H1 (cell line): ENCODE data around the gene BRD9. TPM values are rescaled to one million over a fixed set of nuclear protein-coding genes. Genes with fewer than 3 reads are reported as not detected.

Experiments used
- CTCF ChIA-PET: fragments of 300-600 bp; sonication (Branson Sonifier 250); formaldehyde crosslinking; loops from one replicate; lab custom pipeline; 2021; ENCODE audit not compliant: partially characterized antibody; lab: Charles Lee
- POLR2A ChIA-PET: fragments of 300-600 bp; sonication (Branson Sonifier 250); formaldehyde crosslinking; loops from one replicate; lab custom pipeline; 2021; ENCODE audit warnings: inconsistent platforms; ENCODE audit not compliant: partially characterized antibody; lab: Charles Lee
- DNase-seq, 2 experiments: peaks; one replicate each; pipeline versions ENCODE4 v3.0.0 to v3.0.0-alpha.2; 2010 to 2022; ENCODE audit warnings: low spot score in 2 of 2, low read depth in 1 of 2, mixed read lengths in 1 of 2
- FAIRE-seq: peaks from 2 replicates; lab custom pipeline; 2011; peaks lifted over from hg19 to GRCh38; lab: Jason Lieb, UNC
- H2AFZ ChIP-seq: 2 replicates; pipeline ENCODE4 v1.8.1; 2012; ENCODE audit warnings: low read length, inconsistent platforms
- H2AK5ac ChIP-seq: 2 replicates; pipeline ENCODE4 v1.6.1; 2013; ENCODE audit warnings: low read depth, low read length
- H2BK120ac ChIP-seq: replicated peaks from 2 replicates; pipeline ENCODE3; 2013; ENCODE audit warnings: low read depth, low read length, inconsistent platforms
- H2BK12ac ChIP-seq: 2 replicates; pipeline ENCODE4 v1.6.1; 2013; ENCODE audit warnings: low read depth, low read length
- H2BK15ac ChIP-seq: 2 replicates; pipeline ENCODE4 v1.6.1; 2013; ENCODE audit warnings: low read length
- H2BK20ac ChIP-seq: 2 replicates; pipeline ENCODE4 v1.6.1; 2013; ENCODE audit warnings: low read length
- H2BK5ac ChIP-seq: 2 replicates; pipeline ENCODE4 v1.6.1; 2013; ENCODE audit warnings: low read depth, low read length
- H3K14ac ChIP-seq: 2 replicates; pipeline ENCODE4 v1.6.1; 2013; ENCODE audit warnings: inconsistent platforms; ENCODE audit not compliant: insufficient read length
- H3K18ac ChIP-seq: 2 replicates; pipeline ENCODE4 v1.6.1; 2013; ENCODE audit warnings: low read length; ENCODE audit errors: extremely low read depth
- H3K23ac ChIP-seq: 2 replicates; pipeline ENCODE4 v1.6.1; 2013; ENCODE audit warnings: inconsistent platforms; ENCODE audit not compliant: insufficient read length
- H3K23me2 ChIP-seq: 2 replicates; pipeline ENCODE4 v1.6.1; 2013; ENCODE audit warnings: low read depth, low read length
- H3K27ac ChIP-seq: 2 replicates; pipeline ENCODE4 v1.6.1; 2011; ENCODE audit warnings: low read depth, low read length, inconsistent platforms
- H3K27me3 ChIP-seq, 4 experiments: replicated peaks in 1 of 4; 1 replicate in 1 of 4; 2 replicates in 3 of 4; pipeline versions ENCODE4 v1.6.1 to v1.8.1; 2011 to 2013; ENCODE audit warnings: low read length in 3 of 4, mild to moderate bottlenecking in 3 of 4, inconsistent platforms in 2 of 4, mixed read lengths in 2 of 4, moderate library complexity in 1 of 4; ENCODE audit not compliant: control insufficient read depth in 3 of 4, insufficient read depth in 3 of 4; ENCODE audit errors: extremely low read depth in 1 of 4
- H3K36me3 ChIP-seq, 4 experiments: 2 replicates each; pipeline versions ENCODE4 v1.6.1 to v1.8.1; 2011 to 2013; ENCODE audit warnings: mild to moderate bottlenecking in 4 of 4, low read length in 3 of 4, moderate library complexity in 2 of 4, control low read depth in 1 of 4, inconsistent platforms in 1 of 4; ENCODE audit not compliant: insufficient read depth in 4 of 4, control insufficient read depth in 2 of 4
- H3K4ac ChIP-seq: replicated peaks from 2 replicates; pipeline ENCODE3; 2013; ENCODE audit warnings: low read length, low read depth, mixed read lengths, inconsistent platforms; ENCODE audit not compliant: insufficient read length
- H3K4me1 ChIP-seq, 4 experiments: replicated peaks in 1 of 4; 1 replicate in 1 of 4; 2 replicates in 3 of 4; pipeline versions ENCODE4 v1.6.1 to v1.8.1; 2011 to 2013; ENCODE audit warnings: low read length in 3 of 4, inconsistent platforms in 2 of 4, mixed read lengths in 1 of 4; ENCODE audit not compliant: insufficient read depth in 4 of 4, control insufficient read depth in 3 of 4
- H3K4me2 ChIP-seq, 2 experiments: 2 replicates each; pipeline versions ENCODE4 v1.6.1 to v1.8.1; 2011 to 2013; ENCODE audit warnings: low read depth in 2 of 2, low read length in 2 of 2, control low read depth in 1 of 2, inconsistent platforms in 1 of 2, mild to moderate bottlenecking in 1 of 2; ENCODE audit not compliant: insufficient read depth in 1 of 2
- H3K4me3 ChIP-seq, 4 experiments: fragments of 200-600, 300-600 bp in 1 of 4; sonication (generic), shearing (Covaris generic), sonication (Bioruptor Twin) in 1 of 4; 2 replicates each; pipeline versions ENCODE4 v1.5.1 to v1.8.1; 2011 to 2016; ENCODE audit warnings: low read length in 4 of 4, low read depth in 3 of 4, control low read depth in 2 of 4, inconsistent platforms in 2 of 4, mild to moderate bottlenecking in 2 of 4, mixed read lengths in 1 of 4, moderate library complexity in 1 of 4; ENCODE audit not compliant: insufficient read depth in 2 of 4; ENCODE audit errors: extremely low read depth in 1 of 4
- H3K56ac ChIP-seq: replicated peaks from 2 replicates; pipeline ENCODE3; 2013; ENCODE audit warnings: low read depth, mild to moderate bottlenecking, mixed read lengths, low read length, inconsistent platforms; ENCODE audit not compliant: insufficient read length
- H3K79me1 ChIP-seq: 2 replicates; pipeline ENCODE4 v1.6.1; 2013; ENCODE audit warnings: low read depth, low read length, control low read depth
- H3K79me2 ChIP-seq, 2 experiments: 2 replicates each; pipeline versions ENCODE4 v1.6.1 to v1.8.1; 2012 to 2013; ENCODE audit warnings: low read length in 2 of 2, mild to moderate bottlenecking in 2 of 2, inconsistent platforms in 1 of 2; ENCODE audit not compliant: insufficient read depth in 2 of 2, control insufficient read depth in 1 of 2
- H3K9ac ChIP-seq, 4 experiments: replicated peaks in 1 of 4; 1 replicate in 1 of 4; 2 replicates in 3 of 4; pipeline versions ENCODE4 v1.6.1 to v1.8.1; 2011 to 2013; ENCODE audit warnings: low read depth in 3 of 4, low read length in 3 of 4, control low read depth in 2 of 4, mild to moderate bottlenecking in 2 of 4, moderate library complexity in 2 of 4, inconsistent platforms in 1 of 4; ENCODE audit errors: extremely low read depth in 1 of 4
- H3K9me3 ChIP-seq, 2 experiments: 2 replicates each; pipeline versions ENCODE4 v1.6.1 to v1.8.1; 2012 to 2013; ENCODE audit warnings: mild to moderate bottlenecking in 2 of 2, moderate library complexity in 2 of 2, control low read depth in 1 of 2, inconsistent platforms in 1 of 2, low read depth in 1 of 2, low read length in 1 of 2, mixed read lengths in 1 of 2; ENCODE audit not compliant: insufficient read depth in 2 of 2
- H4K20me1 ChIP-seq, 2 experiments: replicated peaks in 1 of 2; 2 replicates each; pipeline versions ENCODE3 to v1.8.1; 2011 to 2013; ENCODE audit warnings: inconsistent platforms in 2 of 2, low read length in 2 of 2, mild to moderate bottlenecking in 1 of 2; ENCODE audit not compliant: insufficient read depth in 2 of 2, control insufficient read depth in 1 of 2
- H4K5ac ChIP-seq: 2 replicates; pipeline ENCODE4 v1.6.1; 2013; ENCODE audit warnings: low read length, low read depth, mixed read lengths, inconsistent platforms; ENCODE audit not compliant: insufficient read length
- H4K8ac ChIP-seq: 2 replicates; pipeline ENCODE4 v1.8.0; 2013; ENCODE audit warnings: mild to moderate bottlenecking, moderate library complexity, low read length, inconsistent platforms; ENCODE audit not compliant: insufficient read depth; ENCODE audit errors: extremely low read depth
- H4K91ac ChIP-seq: replicated peaks from 2 replicates; pipeline ENCODE3; 2013; ENCODE audit warnings: low read length, mixed read lengths, inconsistent platforms; ENCODE audit not compliant: insufficient read length
- BRCA1 ChIP-seq: IDR thresholded peaks from 2 replicates; pipeline ENCODE4 v1.6.1; 2012; ENCODE audit warnings: low read depth, low read length, improper control_type of control experiment
- CHD2 ChIP-seq: IDR thresholded peaks from 2 replicates; pipeline ENCODE4 v1.6.1; 2012; ENCODE audit warnings: low read length, improper control_type of control experiment
- KDM5A ChIP-seq: fragments of 200-600 bp; IDR thresholded peaks from 2 replicates; pipeline ENCODE4 v1.7.1; 2012; ENCODE audit warnings: mild to moderate bottlenecking, low read length, inconsistent platforms, mixed read lengths
- RNF2 ChIP-seq: fragments of 200-900, 300-1000 bp; sonication (generic); IDR thresholded peaks from 2 replicates; pipeline ENCODE4 v1.7.1; 2016; ENCODE audit warnings: borderline replicate concordance, low read depth, mild to moderate bottlenecking, antibody characterized with exemption, low read length; ENCODE audit not compliant: poor library complexity, severe bottlenecking; ENCODE audit errors: missing control alignments
- SP1 ChIP-seq: IDR thresholded peaks from 2 replicates; pipeline ENCODE4 v1.6.1; 2011; ENCODE audit warnings: low read depth, low read length
- TAF7 ChIP-seq: optimal IDR thresholded peaks from 2 replicates; pipeline ENCODE3; 2011; ENCODE audit warnings: low read depth, mild to moderate bottlenecking, inconsistent platforms, low read length, moderate library complexity, borderline replicate concordance
- WGBS, 2 experiments: shearing (Covaris generic) in 1 of 2; methylation state at CpG; one replicate each; pipeline versions ENCODE4 v1.1.6 to v1.1.7; 2013 to 2015; ENCODE audit warnings: low lambda C conversion rate in 2 of 2, mixed read lengths in 2 of 2, inconsistent platforms in 1 of 2, low coverage in 1 of 2, missing lambda C conversion rate in 1 of 2; ENCODE audit not compliant: insufficient replicate concordance in 2 of 2, insufficient coverage in 1 of 2, insufficient read length in 1 of 2; ENCODE audit errors: extremely low coverage in 1 of 2, missing lambda C conversion rate in 1 of 2; 5-methylcytosine and 5-hydroxymethylcytosine counted together
- polyA plus RNA-seq, 7 experiments: library from polyadenylated mRNA; depleted of rRNA in 3 of 7; stranded (reverse) in 5 of 7; unstranded in 2 of 7; fragments of >200 nt in 5 of 7; fragments of 200-250 nt in 2 of 7; gene quantifications; 1 replicate in 5 of 7; 2 replicates in 1 of 7; 4 replicates in 1 of 7; pipeline versions ENCODE4 v1.2.1 to v1.2.3, GENCODE V29; 2011 to 2013; ENCODE audit warnings: missing spikeins in 2 of 7, mixed read lengths in 2 of 7
- total RNA-seq: library from RNA; stranded (reverse); fragmentation: NEBNext Ultra II Directional; extraction: Animal tissue kit (Norgen Biotek cat#: 25700); gene quantifications from 2 replicates; pipeline ENCODE4 v1.2.1, GENCODE V29; 2021
- TF ChIP-seq, protein P1 (sequence below): IDR thresholded peaks from 2 replicates; pipeline ENCODE4 v1.6.1; 2012; ENCODE audit warnings: inconsistent platforms

Gene BRD9
- total and polyA plus RNA-seq, 2 of the 8 experiments (the other 6 are each of a cell fraction or from before 2014, with no cell fraction given) = 9.3 to 49.4 TPM

GRCh38 chr5:927172-928015 is 34.8 kb upstream of the BRD9 start:
- H3K4me2 ChIP-seq = peak overlapping the region; percentile 59 to 73
- H2BK120ac ChIP-seq = no peak overlapping the region
- no peak overlapping the region for H4K5ac ChIP-seq
- H2AK5ac ChIP-seq = no peak overlapping the region
- CTCF ChIA-PET = interaction anchor here (1.7 to 6.8 kb wide), 2 partner anchors 55 to 81 kb away, joined by 4 to 64 read pairs; partner anchors contain the start of gene NKD2
- TF ChIP-seq KDM5A (no peak), CHD2 (no peak), SP1 (no peak), RNF2 (no peak), TAF7 (no peak), BRCA1 (no peak)
- TF ChIP-seq, protein P1, sequence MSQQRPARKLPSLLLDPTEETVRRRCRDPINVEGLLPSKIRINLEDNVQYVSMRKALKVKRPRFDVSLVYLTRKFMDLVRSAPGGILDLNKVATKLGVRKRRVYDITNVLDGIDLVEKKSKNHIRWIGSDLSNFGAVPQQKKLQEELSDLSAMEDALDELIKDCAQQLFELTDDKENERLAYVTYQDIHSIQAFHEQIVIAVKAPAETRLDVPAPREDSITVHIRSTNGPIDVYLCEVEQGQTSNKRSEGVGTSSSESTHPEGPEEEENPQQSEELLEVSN = no peak
- H2BK12ac ChIP-seq = no peak overlapping the region
- no peak overlapping the region for H3K14ac ChIP-seq
- DNase-seq (no peak), FAIRE-seq (no peak)
- no peak overlapping the region for H2BK20ac ChIP-seq
- peak overlapping the region; percentile 36; the same call in 1 of the 2 replicates for H4K8ac ChIP-seq
- H2BK15ac ChIP-seq = no peak overlapping the region
- WGBS, 2 experiments = 74% methylated on average over 29 of the region's 30 CpGs; no CpG with 5 or more reads in 1 of the 2 experiments
- H3K79me1 ChIP-seq = no peaks in the 10 kb centered on the region
- no peaks in the 10 kb centered on the region for H3K79me2 ChIP-seq
- POLR2A ChIA-PET = no interaction called here
- H4K20me1 ChIP-seq = no peaks in the 10 kb centered on the region
- no peaks in the 10 kb centered on the region for H3K9me3 ChIP-seq
- H3K27ac ChIP-seq = no peak overlapping the region
- no peak overlapping the region for H2AFZ ChIP-seq
- H3K4me1 ChIP-seq = peaks cover 0 to 4% (median 3%) of the 10 kb centered on the region in 4 experiments; a peak in 3 of 7 replicates
- no peak overlapping the region for H4K91ac ChIP-seq
- H3K18ac ChIP-seq = no peak overlapping the region
- H3K4me3 ChIP-seq = peak overlapping the region in 1 of 4 experiments; percentile 61; a peak in 2 of 8 replicates
- H3K23ac ChIP-seq = no peak overlapping the region
- no peak overlapping the region for H2BK5ac ChIP-seq
- peaks cover 7% of the 10 kb centered on the region; the same call in 1 of the 2 replicates for H3K23me2 ChIP-seq
- H3K36me3 ChIP-seq = no peaks in the 10 kb centered on the region
- peaks cover 3 to 20% (median 16%) of the 10 kb centered on the region in 4 experiments for H3K27me3 ChIP-seq
- H3K56ac ChIP-seq = no peak overlapping the region
- no peak overlapping the region for H3K4ac ChIP-seq
- H3K9ac ChIP-seq = no peak overlapping the region
